H9 (cell line): Measurements from ENCODE around the gene KRTAP10-4. TPM values are rescaled to one million over a fixed set of nuclear protein-coding genes. Genes with fewer than 3 reads are reported as not detected.

Source experiments
- DNase-seq: peaks from one replicate; pipeline ENCODE4 v3.0.0-alpha.2; 2017
- H2AFZ ChIP-seq: one replicate; pipeline ENCODE4 v1.6.1; 2013; ENCODE audit warnings: mild to moderate bottlenecking, low read length, control low read depth, moderate library complexity
- H2AK5ac ChIP-seq: 2 replicates; pipeline ENCODE4 v1.6.1; 2013; ENCODE audit warnings: low read length, control low read depth, mixed read lengths; ENCODE audit not compliant: insufficient read length
- H2BK120ac ChIP-seq: one replicate; pipeline ENCODE4 v1.6.1; 2013; ENCODE audit warnings: low read depth, mild to moderate bottlenecking, low read length, control low read depth, inconsistent platforms; ENCODE audit not compliant: poor library complexity, severe bottlenecking
- H2BK12ac ChIP-seq: 2 replicates; pipeline ENCODE4 v1.6.1; 2013; ENCODE audit warnings: low read length, control low read depth, mixed read lengths, low read depth; ENCODE audit not compliant: insufficient read length
- H2BK15ac ChIP-seq: 2 replicates; pipeline ENCODE4 v1.6.1; 2013; ENCODE audit warnings: low read depth, low read length, control low read depth
- H2BK20ac ChIP-seq: one replicate; pipeline ENCODE4 v1.6.1; 2013; ENCODE audit warnings: low read depth, mild to moderate bottlenecking, low read length, control low read depth, inconsistent platforms; ENCODE audit not compliant: poor library complexity, severe bottlenecking
- H2BK5ac ChIP-seq: 2 replicates; pipeline ENCODE4 v1.6.1; 2013; ENCODE audit warnings: low read length, control low read depth, mixed read lengths; ENCODE audit not compliant: insufficient read length
- H3K14ac ChIP-seq: 2 replicates; pipeline ENCODE4 v1.6.1; 2013; ENCODE audit warnings: low read length, control low read depth; ENCODE audit not compliant: insufficient read depth
- H3K18ac ChIP-seq: 2 replicates; pipeline ENCODE4 v1.6.1; 2013; ENCODE audit warnings: low read depth, mild to moderate bottlenecking, mixed read lengths, low read length, control low read depth; ENCODE audit not compliant: insufficient read length
- H3K23ac ChIP-seq: 2 replicates; pipeline ENCODE4 v1.6.1; 2013; ENCODE audit warnings: low read length, control low read depth, mixed read lengths, low read depth; ENCODE audit not compliant: insufficient read length
- H3K23me2 ChIP-seq: 2 replicates; pipeline ENCODE4 v1.6.1; 2013; ENCODE audit warnings: low read depth, mild to moderate bottlenecking, mixed read lengths, low read length, control low read depth; ENCODE audit not compliant: insufficient read length, poor library complexity, severe bottlenecking
- H3K27ac ChIP-seq: 2 replicates; pipeline ENCODE4 v1.5.1; 2013; ENCODE audit warnings: low read length, control low read depth, mixed read lengths, low read depth; ENCODE audit not compliant: insufficient read length
- H3K27me3 ChIP-seq: 2 replicates; pipeline ENCODE4 v1.6.1; 2013; ENCODE audit warnings: low read length, control low read depth, inconsistent platforms; ENCODE audit not compliant: insufficient read depth
- H3K4ac ChIP-seq: 2 replicates; pipeline ENCODE4 v1.6.1; 2013; ENCODE audit warnings: low read depth, mild to moderate bottlenecking, control low read depth, inconsistent platforms, low read length, moderate library complexity
- H3K4me1 ChIP-seq: 2 replicates; pipeline ENCODE4 v1.6.1; 2013; ENCODE audit warnings: low read length, control low read depth, inconsistent platforms; ENCODE audit not compliant: insufficient read depth
- H3K4me2 ChIP-seq: 2 replicates; pipeline ENCODE4 v1.6.1; 2013; ENCODE audit warnings: low read length, control low read depth, mixed read lengths; ENCODE audit not compliant: insufficient read length, insufficient read depth
- H3K56ac ChIP-seq: 2 replicates; pipeline ENCODE4 v1.6.1; 2013; ENCODE audit warnings: low read depth, mild to moderate bottlenecking, mixed read lengths, low read length, control low read depth; ENCODE audit not compliant: insufficient read length
- H3K79me1 ChIP-seq: 2 replicates; pipeline ENCODE4 v1.6.1; 2013; ENCODE audit warnings: low read depth, mild to moderate bottlenecking, moderate library complexity, low read length, control low read depth, inconsistent platforms; ENCODE audit not compliant: insufficient read depth, poor library complexity, severe bottlenecking
- H3K79me2 ChIP-seq: 2 replicates; pipeline ENCODE4 v1.6.1; 2013; ENCODE audit warnings: low read length, control low read depth, inconsistent platforms; ENCODE audit not compliant: insufficient read depth
- H3K9ac ChIP-seq: 2 replicates; pipeline ENCODE4 v1.6.1; 2013; ENCODE audit warnings: low read length, control low read depth, mixed read lengths; ENCODE audit not compliant: insufficient read length; ENCODE audit errors: extremely low read depth
- H3K9me3 ChIP-seq: one replicate; pipeline ENCODE4 v1.6.1; 2013; ENCODE audit warnings: low read depth, low read length, inconsistent platforms; ENCODE audit not compliant: control insufficient read depth
- H3T11ph ChIP-seq: one replicate; pipeline ENCODE4 v1.6.1; 2013; ENCODE audit warnings: mild to moderate bottlenecking, low read length, control low read depth, inconsistent platforms
- H4K20me1 ChIP-seq: one replicate; pipeline ENCODE4 v1.6.1; 2013; ENCODE audit not compliant: control insufficient read depth, insufficient read length, insufficient read depth
- H4K5ac ChIP-seq: 2 replicates; pipeline ENCODE4 v1.6.1; 2013; ENCODE audit warnings: low read depth, mild to moderate bottlenecking, mixed read lengths, low read length, control low read depth; ENCODE audit not compliant: insufficient read length
- H4K8ac ChIP-seq: replicated peaks from 2 replicates; pipeline ENCODE4 v1.6.1; 2013; ENCODE audit warnings: low read length, control low read depth, mixed read lengths, low read depth; ENCODE audit not compliant: insufficient read length
- H4K91ac ChIP-seq: 2 replicates; pipeline ENCODE4 v1.6.1; 2013; ENCODE audit warnings: low read depth, mild to moderate bottlenecking, moderate library complexity, mixed read lengths, low read length, control low read depth; ENCODE audit not compliant: insufficient read length
- H3K27ac Mint-ChIP-seq, 3 experiments: 2 replicates in 2 of 3; 3 replicates in 1 of 3; pipeline ENCODE4 v1.8.0; 2020 to 2021; ENCODE audit warnings: mixed read lengths in 3 of 3, mild to moderate bottlenecking in 1 of 3, moderate library complexity in 1 of 3
- H3K27me3 Mint-ChIP-seq: 2 replicates; pipeline ENCODE4 v1.8.0; 2021; ENCODE audit warnings: low read depth, mild to moderate bottlenecking, moderate library complexity, mixed read lengths
- H3K36me3 Mint-ChIP-seq, 3 experiments: 2 replicates in 2 of 3; 3 replicates in 1 of 3; pipeline ENCODE4 v1.8.0; 2020 to 2021; ENCODE audit warnings: low read depth in 3 of 3, mixed read lengths in 3 of 3; ENCODE audit not compliant: insufficient read depth in 1 of 3
- H3K4me1 Mint-ChIP-seq, 2 experiments: 2 replicates each; pipeline ENCODE4 v1.8.0; 2020; ENCODE audit warnings: mixed read lengths in 2 of 2
- H3K4me3 Mint-ChIP-seq, 2 experiments: 2 replicates in 1 of 2; 3 replicates in 1 of 2; pipeline ENCODE4 v1.8.0; 2020 to 2021; ENCODE audit warnings: mild to moderate bottlenecking in 2 of 2, mixed read lengths in 2 of 2, moderate library complexity in 1 of 2
- H3K9me3 Mint-ChIP-seq, 2 experiments: 2 replicates in 1 of 2; 3 replicates in 1 of 2; pipeline ENCODE4 v1.8.0; 2020; ENCODE audit warnings: mild to moderate bottlenecking in 2 of 2, mixed read lengths in 2 of 2, moderate library complexity in 1 of 2
- WGBS: extraction: QIAGEN DNeasy Blood & Tissue Kit; methylation state at CpG from one replicate; pipeline ENCODE4 v1.1.7; 2013; ENCODE audit warnings: missing lambda C conversion rate, low lambda C conversion rate, mixed read lengths; ENCODE audit not compliant: insufficient read length; ENCODE audit errors: extremely low coverage; 5-methylcytosine and 5-hydroxymethylcytosine counted together
- total RNA-seq: library from RNA; stranded (reverse); gene quantifications from 2 replicates; pipeline ENCODE4 v1.2.1, GENCODE V29; 2021
- TF ChIP-seq, protein P1 (sequence below): fragments of 200-600 bp; sonication (generic); conservative IDR thresholded peaks from 3 replicates; pipeline ENCODE4 v1.8.0; 2021; ENCODE audit warnings: antibody characterized with exemption, mild to moderate bottlenecking

Gene KRTAP10-4
- total RNA-seq, 1 experiment from 2014 or later: not detected

GRCh38 chr21:44530221-44530902 is 43.2 kb upstream of the KRTAP10-4 start:
- no peaks in the 10 kb centered on the region for H3K23me2 ChIP-seq
- H2BK15ac ChIP-seq: no peak overlapping the region
- H4K8ac ChIP-seq: no peak overlapping the region
- H4K91ac ChIP-seq: no peak overlapping the region
- H2AK5ac ChIP-seq: no peak overlapping the region
- Mint-ChIP-seq H3K27me3 (peaks cover 7% of the 10 kb centered on the region), H3K36me3 (peaks cover 0 to 5% (median 0%) of the 10 kb centered on the region in 3 experiments; a peak in 1 of 7 replicates), H3K27ac (no peak overlapping the region), H3K9me3 (peaks cover 0 to 5% of the 10 kb centered on the region in 2 experiments; a peak in 2 of 5 replicates), H3K4me3 (no peak overlapping the region), H3K4me1 (peaks cover 2 to 8% of the 10 kb centered on the region in 2 experiments; a peak in 3 of 4 replicates)
- no peaks in the 10 kb centered on the region for H3K79me2 ChIP-seq
- no peak overlapping the region for H2BK120ac ChIP-seq
- no peak overlapping the region for H3K4ac ChIP-seq
- no peak overlapping the region for H3K23ac ChIP-seq
- H2BK5ac ChIP-seq: no peak overlapping the region
- no peak overlapping the region for H3K4me2 ChIP-seq
- 100% methylated on average over 1 of the region's 7 CpGs for WGBS
- H2BK20ac ChIP-seq: no peak overlapping the region
- no peaks in the 10 kb centered on the region for H3K27me3 ChIP-seq
- TF ChIP-seq, protein P1, sequence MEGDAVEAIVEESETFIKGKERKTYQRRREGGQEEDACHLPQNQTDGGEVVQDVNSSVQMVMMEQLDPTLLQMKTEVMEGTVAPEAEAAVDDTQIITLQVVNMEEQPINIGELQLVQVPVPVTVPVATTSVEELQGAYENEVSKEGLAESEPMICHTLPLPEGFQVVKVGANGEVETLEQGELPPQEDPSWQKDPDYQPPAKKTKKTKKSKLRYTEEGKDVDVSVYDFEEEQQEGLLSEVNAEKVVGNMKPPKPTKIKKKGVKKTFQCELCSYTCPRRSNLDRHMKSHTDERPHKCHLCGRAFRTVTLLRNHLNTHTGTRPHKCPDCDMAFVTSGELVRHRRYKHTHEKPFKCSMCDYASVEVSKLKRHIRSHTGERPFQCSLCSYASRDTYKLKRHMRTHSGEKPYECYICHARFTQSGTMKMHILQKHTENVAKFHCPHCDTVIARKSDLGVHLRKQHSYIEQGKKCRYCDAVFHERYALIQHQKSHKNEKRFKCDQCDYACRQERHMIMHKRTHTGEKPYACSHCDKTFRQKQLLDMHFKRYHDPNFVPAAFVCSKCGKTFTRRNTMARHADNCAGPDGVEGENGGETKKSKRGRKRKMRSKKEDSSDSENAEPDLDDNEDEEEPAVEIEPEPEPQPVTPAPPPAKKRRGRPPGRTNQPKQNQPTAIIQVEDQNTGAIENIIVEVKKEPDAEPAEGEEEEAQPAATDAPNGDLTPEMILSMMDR: no peak
- H3K4me1 ChIP-seq: no peaks in the 10 kb centered on the region; the same call in 1 of the 2 replicates
- no peak overlapping the region for H3K56ac ChIP-seq
- no peak overlapping the region for H3K18ac ChIP-seq
- H2BK12ac ChIP-seq: no peak overlapping the region
- H3K27ac ChIP-seq: no peak overlapping the region
- no peaks in the 10 kb centered on the region for H3K79me1 ChIP-seq
- DNase-seq: no peak
- no peaks in the 10 kb centered on the region for H3K9me3 ChIP-seq
- no peak overlapping the region for H3T11ph ChIP-seq
- no peak overlapping the region for H2AFZ ChIP-seq
- no peak overlapping the region for H3K14ac ChIP-seq
- H3K9ac ChIP-seq: no peak overlapping the region
- H4K5ac ChIP-seq: no peak overlapping the region
- H4K20me1 ChIP-seq: no peaks in the 10 kb centered on the region
